ENCODE measurements around the gene ESPNL.

The ESPNL gene

GRCh38 chr2:238133499-238134392 lies 33.6 kb downstream of the ESPNL start:
- in situ Hi-C loops (cut with HindIII; ENCODE audit: low sequenced_read_pairs), result no loop called here
- H3K4me3 ChIP-seq (ENCODE audit: low read depth, low read length), result no peak overlapping the region
- no peak for TF ChIP-seq CTCF (IDR thresholded peaks at IDR 0.05; ENCODE audit: low read depth, low read length)
- DNase-seq (ENCODE audit: low read depth, low spot score), result no peak

GRCh38 chr2:238134393-238134785 lies 34.2 kb downstream of the ESPNL start:
- no peak overlapping the region for H3K4me3 ChIP-seq (ENCODE audit: low read depth, low read length)
- no peak for DNase-seq (ENCODE audit: low read depth, low spot score)
- in situ Hi-C loops (cut with HindIII; ENCODE audit: low sequenced_read_pairs), result no loop called here
- TF ChIP-seq CTCF (IDR thresholded peaks at IDR 0.05; ENCODE audit: low read depth, low read length), result no peak

- in situ Hi-C loops (cut with HindIII; ENCODE audit: low sequenced_read_pairs), result no loop called here
- no peak for DNase-seq (ENCODE audit: low read depth, low spot score)
- no peak overlapping the region for H3K4me3 ChIP-seq (ENCODE audit: low read depth, low read length)
- TF ChIP-seq CTCF (IDR thresholded peaks at IDR 0.05; ENCODE audit: low read depth, low read length), result no peak
Measured at GRCh38 chr2:238135601-238136150, 35.5 kb downstream of the ESPNL start.

GRCh38 chr2:238136820-238137537 lies 36.8 kb downstream of the ESPNL start:
- H3K4me3 ChIP-seq (ENCODE audit: low read depth, low read length), result no peak overlapping the region
- no peak for TF ChIP-seq CTCF (IDR thresholded peaks at IDR 0.05; ENCODE audit: low read depth, low read length)
- no peak for DNase-seq (ENCODE audit: low read depth, low spot score)
- in situ Hi-C loops (cut with HindIII; ENCODE audit: low sequenced_read_pairs), result no loop called here

- no peak for TF ChIP-seq CTCF (IDR thresholded peaks at IDR 0.05; ENCODE audit: low read depth, low read length)
- in situ Hi-C loops (cut with HindIII; ENCODE audit: low sequenced_read_pairs), result no loop called here
- DNase-seq (ENCODE audit: low read depth, low spot score), result no peak
- H3K4me3 ChIP-seq (ENCODE audit: low read depth, low read length), result no peak overlapping the region
Measured at GRCh38 chr2:238137885-238138284, 37.7 kb downstream of the ESPNL start.

- no peak within 1 kb of the TSS for H3K4me3 ChIP-seq (ENCODE audit: low read depth, low read length)
- in situ Hi-C loops (cut with HindIII; ENCODE audit: low sequenced_read_pairs), result no loop called here
- DNase-seq (ENCODE audit: low read depth, low spot score), result no peak
- no peak for TF ChIP-seq CTCF (IDR thresholded peaks at IDR 0.05; ENCODE audit: low read depth, low read length)
Measured at GRCh38 chr2:238138331-238139195, 38.4 kb downstream of the ESPNL start, which contains the start of gene KLHL30. TSS of gene KLHL30 (plus strand) at chr2:238138668. CDS start at chr2:238140755, 2,087 bp downstream.
